ENCODE data around the gene RYK. TPM values are rescaled to one million over a fixed set of nuclear protein-coding genes. Genes with fewer than 3 reads are reported as not detected.

Gene RYK
- total RNA-seq, 1 experiment from 2014 or later = 60.6 TPM

- Histone ChIP-seq H3K79me1 (ENCODE audit: insufficient read depth, low read depth, low read length, poor library complexity, severe bottlenecking) (no peaks in the 10 kb centered on the region), H4K20me1 (ENCODE audit: control insufficient read depth, insufficient read depth, insufficient read length) (no peaks in the 10 kb centered on the region), H3K4me1 (ENCODE audit: insufficient read depth, low read length) (no peaks in the 10 kb centered on the region), H3K9me3 (ENCODE audit: control insufficient read depth, low read depth, low read length) (no peaks in the 10 kb centered on the region), H3K27ac (ENCODE audit: insufficient read length, low read depth, low read length) (no peak overlapping the region), H3T11ph (ENCODE audit: low read length) (no peak overlapping the region), H2BK5ac (ENCODE audit: insufficient read length, low read length) (no peak overlapping the region), H3K23me2 (ENCODE audit: insufficient read length, low read depth, low read length, poor library complexity, severe bottlenecking) (no peaks in the 10 kb centered on the region), H2BK20ac (ENCODE audit: low read depth, low read length, poor library complexity, severe bottlenecking) (no peak overlapping the region), H3K14ac (ENCODE audit: insufficient read depth, low read length) (no peak overlapping the region), H2AFZ (ENCODE audit: low read length) (no peak overlapping the region), H2BK12ac (ENCODE audit: insufficient read length, low read depth, low read length) (no peak overlapping the region), H3K23ac (ENCODE audit: insufficient read length, low read depth, low read length) (no peak overlapping the region), H3K27me3 (ENCODE audit: insufficient read depth, low read length) (no peaks in the 10 kb centered on the region), H3K4ac (ENCODE audit: low read depth, low read length) (no peak overlapping the region), H4K8ac (replicated peaks; ENCODE audit: insufficient read length, low read depth, low read length) (no peak overlapping the region), H2AK5ac (ENCODE audit: insufficient read length, low read length) (no peak overlapping the region), H3K79me2 (ENCODE audit: insufficient read depth, low read length) (no peaks in the 10 kb centered on the region), H3K9ac (ENCODE audit: extremely low read depth, insufficient read length, low read length) (no peak overlapping the region), H3K56ac (ENCODE audit: insufficient read length, low read depth, low read length) (no peak overlapping the region), H2BK15ac (ENCODE audit: low read depth, low read length) (no peak overlapping the region), H3K4me2 (ENCODE audit: insufficient read depth, insufficient read length, low read length) (no peak overlapping the region), H3K18ac (ENCODE audit: insufficient read length, low read depth, low read length) (no peak overlapping the region), H4K91ac (ENCODE audit: insufficient read length, low read depth, low read length) (no peak overlapping the region), H4K5ac (ENCODE audit: insufficient read length, low read depth, low read length) (no peak overlapping the region), H2BK120ac (ENCODE audit: low read depth, low read length, poor library complexity, severe bottlenecking) (no peak overlapping the region)
- peak overlapping the region in 1 of 3 experiments; percentile 50; a peak in 1 of 7 replicates for H3K27ac Mint-ChIP-seq
- no peaks in the 10 kb centered on the region for H3K27me3 Mint-ChIP-seq (ENCODE audit: low read depth)
- no peak overlapping the region for H3K4me3 Mint-ChIP-seq
- no CpG with 5 or more reads among the region's 2 CpGs for WGBS (ENCODE audit: extremely low coverage, insufficient read length, low lambda C conversion rate)
- TF ChIP-seq CTCF (conservative IDR thresholded peaks at IDR 0.05) = no peak
- H3K9me3 Mint-ChIP-seq = no peaks in the 10 kb centered on the region
- H3K4me1 Mint-ChIP-seq = peaks cover 9 to 11% of the 10 kb centered on the region in 2 experiments; a peak in 3 of 4 replicates
- DNase-seq = no peak
- peaks cover 9 to 38% (median 24%) of the 10 kb centered on the region in 3 experiments; a peak in 6 of 7 replicates for H3K36me3 Mint-ChIP-seq (ENCODE audit: insufficient read depth in 1 of 3, low read depth in 3 of 3)
Measured at GRCh38 chr3:134179508-134179907, 71.2 kb downstream of the RYK start.
